22Rv1 (cell line): ENCODE measurements around the gene ISYNA1.

ENCODE experiments used
- ZFX ChIP-seq: fragments of 450-650 bp; IDR thresholded peaks from 2 replicates; pipeline ENCODE4 v1.6.1; 2017; ENCODE audit warnings: antibody characterized with exemption, borderline replicate concordance
- TF ChIP-seq, protein P1 (sequence below): fragments of 450-650 bp; IDR thresholded peaks from 2 replicates; pipeline ENCODE4 v1.5.1; 2017; ENCODE audit warnings: mild to moderate bottlenecking

DNA sequence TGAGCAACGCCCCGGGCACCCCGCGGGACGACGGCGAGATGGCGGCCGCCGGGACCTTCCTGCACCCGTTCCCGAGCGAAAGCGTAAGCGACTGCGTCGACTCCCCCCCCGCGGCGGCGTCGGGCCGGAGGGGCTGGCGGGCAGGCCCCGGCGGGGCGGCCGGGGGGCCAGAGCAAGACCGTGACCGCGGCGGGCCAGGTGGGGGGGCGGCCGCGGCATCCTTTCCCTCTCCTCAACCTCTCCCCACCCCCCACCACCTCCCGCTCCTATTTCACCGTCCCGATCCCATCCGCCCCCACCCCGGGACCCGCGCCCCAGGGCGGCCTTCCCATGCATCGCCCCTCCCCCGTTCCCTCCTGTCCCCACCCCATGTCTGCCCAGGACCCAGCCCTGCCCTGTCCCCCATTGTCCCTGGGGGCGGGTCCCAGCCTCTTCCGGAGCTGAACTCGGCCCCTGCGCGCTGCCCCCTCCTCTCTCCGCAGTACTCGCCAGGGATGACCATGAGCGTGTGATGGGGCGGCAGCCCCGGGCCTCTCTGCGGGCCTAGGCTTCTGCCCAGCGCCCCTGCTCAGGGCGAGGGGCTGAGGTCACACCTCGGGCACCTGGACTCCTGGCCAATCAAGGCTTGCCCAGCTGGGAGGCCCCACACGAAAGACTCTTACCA, 4.1 kb downstream of the ISYNA1 start:
- TF ChIP-seq, protein P1, sequence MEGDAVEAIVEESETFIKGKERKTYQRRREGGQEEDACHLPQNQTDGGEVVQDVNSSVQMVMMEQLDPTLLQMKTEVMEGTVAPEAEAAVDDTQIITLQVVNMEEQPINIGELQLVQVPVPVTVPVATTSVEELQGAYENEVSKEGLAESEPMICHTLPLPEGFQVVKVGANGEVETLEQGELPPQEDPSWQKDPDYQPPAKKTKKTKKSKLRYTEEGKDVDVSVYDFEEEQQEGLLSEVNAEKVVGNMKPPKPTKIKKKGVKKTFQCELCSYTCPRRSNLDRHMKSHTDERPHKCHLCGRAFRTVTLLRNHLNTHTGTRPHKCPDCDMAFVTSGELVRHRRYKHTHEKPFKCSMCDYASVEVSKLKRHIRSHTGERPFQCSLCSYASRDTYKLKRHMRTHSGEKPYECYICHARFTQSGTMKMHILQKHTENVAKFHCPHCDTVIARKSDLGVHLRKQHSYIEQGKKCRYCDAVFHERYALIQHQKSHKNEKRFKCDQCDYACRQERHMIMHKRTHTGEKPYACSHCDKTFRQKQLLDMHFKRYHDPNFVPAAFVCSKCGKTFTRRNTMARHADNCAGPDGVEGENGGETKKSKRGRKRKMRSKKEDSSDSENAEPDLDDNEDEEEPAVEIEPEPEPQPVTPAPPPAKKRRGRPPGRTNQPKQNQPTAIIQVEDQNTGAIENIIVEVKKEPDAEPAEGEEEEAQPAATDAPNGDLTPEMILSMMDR = no peak
- TF ChIP-seq ZFX = no peak
